ENCODE measurements around the gene GSG1L2.

GRCh38 chr17:9845306-9845705, 23.4 kb upstream of the GSG1L2 start:
- TF ChIP-seq EZH2 (IDR thresholded peaks at IDR 0.05; ENCODE audit: borderline replicate concordance, low read length) (no peak), CTCF (conservative IDR thresholded peaks at IDR 0.05 in 1 of 2, IDR thresholded peaks at IDR 0.05 in 1 of 2; ENCODE audit: extremely low read depth in 1 of 2, insufficient read depth in 1 of 2, low read depth in 1 of 2, low read length in 2 of 2) (no peak)
